ENCODE measurements around the gene SPAST.
"Not testable (repeated sequence)": the region's sequence is repeated elsewhere in the genome, so short reads cannot be mapped to it uniquely, and the experiment has no call there.

SPAST gene, protein sequence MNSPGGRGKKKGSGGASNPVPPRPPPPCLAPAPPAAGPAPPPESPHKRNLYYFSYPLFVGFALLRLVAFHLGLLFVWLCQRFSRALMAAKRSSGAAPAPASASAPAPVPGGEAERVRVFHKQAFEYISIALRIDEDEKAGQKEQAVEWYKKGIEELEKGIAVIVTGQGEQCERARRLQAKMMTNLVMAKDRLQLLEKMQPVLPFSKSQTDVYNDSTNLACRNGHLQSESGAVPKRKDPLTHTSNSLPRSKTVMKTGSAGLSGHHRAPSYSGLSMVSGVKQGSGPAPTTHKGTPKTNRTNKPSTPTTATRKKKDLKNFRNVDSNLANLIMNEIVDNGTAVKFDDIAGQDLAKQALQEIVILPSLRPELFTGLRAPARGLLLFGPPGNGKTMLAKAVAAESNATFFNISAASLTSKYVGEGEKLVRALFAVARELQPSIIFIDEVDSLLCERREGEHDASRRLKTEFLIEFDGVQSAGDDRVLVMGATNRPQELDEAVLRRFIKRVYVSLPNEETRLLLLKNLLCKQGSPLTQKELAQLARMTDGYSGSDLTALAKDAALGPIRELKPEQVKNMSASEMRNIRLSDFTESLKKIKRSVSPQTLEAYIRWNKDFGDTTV

DNA sequence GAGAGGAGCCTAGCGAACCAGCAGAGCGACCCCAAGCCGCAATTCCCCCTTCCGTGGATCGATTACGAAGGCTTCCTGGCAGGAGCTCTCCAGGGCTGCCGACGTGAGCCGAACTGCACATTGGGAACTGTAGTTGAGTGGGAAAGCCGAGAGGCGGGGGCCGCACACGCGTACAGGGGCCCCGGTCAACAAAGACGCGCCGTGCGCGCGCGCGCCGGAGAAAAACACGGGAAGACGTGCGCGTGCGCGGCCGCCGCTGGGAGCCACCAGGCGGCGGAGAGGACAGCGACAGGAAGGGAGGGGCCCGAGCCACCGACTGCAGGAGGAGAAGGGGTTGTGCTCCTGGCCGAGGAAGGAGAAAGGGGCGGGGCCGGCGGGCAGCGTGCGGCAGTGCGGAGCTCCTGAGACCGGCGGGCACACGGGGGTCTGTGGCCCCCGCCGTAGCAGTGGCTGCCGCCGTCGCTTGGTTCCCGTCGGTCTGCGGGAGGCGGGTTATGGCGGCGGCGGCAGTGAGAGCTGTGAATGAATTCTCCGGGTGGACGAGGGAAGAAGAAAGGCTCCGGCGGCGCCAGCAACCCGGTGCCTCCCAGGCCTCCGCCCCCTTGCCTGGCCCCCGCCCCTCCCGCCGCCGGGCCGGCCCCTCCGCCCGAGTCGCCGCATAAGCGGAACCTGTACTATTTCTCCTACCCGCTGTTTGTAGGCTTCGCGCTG lies at the start of gene SPAST:
TSS of gene SPAST (plus strand) at position 247 of the 711 bp plus-strand sequence. CDS start at position 523, 276 bp downstream.
- DNase-seq (ENCODE audit: low spot score): peak; percentile 98

DNA sequence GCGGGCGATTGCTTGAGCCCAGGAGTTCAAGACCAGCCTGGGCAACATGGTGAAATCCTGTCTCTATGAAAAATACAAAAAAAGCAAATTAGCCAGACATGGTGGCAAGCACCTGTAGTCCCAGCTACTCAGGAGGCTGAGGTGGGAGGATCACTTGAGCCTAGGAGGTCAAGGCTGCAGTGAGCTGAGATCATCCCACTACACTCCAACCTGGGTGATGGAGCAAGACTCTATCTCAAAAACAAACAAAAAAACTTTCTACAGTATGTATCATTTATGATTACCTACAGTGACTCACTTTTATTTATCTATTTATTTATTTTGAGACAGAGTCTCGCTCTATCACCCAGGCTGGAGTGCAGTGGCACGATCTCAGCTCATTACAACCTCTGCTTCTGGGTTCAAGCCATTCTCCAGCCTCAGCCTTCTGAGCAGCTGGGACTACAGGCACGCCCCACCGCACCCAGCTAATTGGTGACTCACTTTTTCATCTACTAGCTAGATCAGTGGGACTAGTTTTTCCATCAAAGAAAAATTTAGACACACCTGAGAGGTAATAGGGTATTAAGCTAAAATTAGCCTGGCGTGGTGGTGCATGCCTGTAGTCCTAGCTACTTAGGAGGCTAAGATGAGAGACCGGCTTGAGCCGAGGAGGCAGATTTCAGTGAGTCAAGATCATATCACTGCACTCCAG lies 44.4 kb upstream of the SPAST start:
- not testable (repeated sequence) for DNase-seq (ENCODE audit: low spot score)

DNA sequence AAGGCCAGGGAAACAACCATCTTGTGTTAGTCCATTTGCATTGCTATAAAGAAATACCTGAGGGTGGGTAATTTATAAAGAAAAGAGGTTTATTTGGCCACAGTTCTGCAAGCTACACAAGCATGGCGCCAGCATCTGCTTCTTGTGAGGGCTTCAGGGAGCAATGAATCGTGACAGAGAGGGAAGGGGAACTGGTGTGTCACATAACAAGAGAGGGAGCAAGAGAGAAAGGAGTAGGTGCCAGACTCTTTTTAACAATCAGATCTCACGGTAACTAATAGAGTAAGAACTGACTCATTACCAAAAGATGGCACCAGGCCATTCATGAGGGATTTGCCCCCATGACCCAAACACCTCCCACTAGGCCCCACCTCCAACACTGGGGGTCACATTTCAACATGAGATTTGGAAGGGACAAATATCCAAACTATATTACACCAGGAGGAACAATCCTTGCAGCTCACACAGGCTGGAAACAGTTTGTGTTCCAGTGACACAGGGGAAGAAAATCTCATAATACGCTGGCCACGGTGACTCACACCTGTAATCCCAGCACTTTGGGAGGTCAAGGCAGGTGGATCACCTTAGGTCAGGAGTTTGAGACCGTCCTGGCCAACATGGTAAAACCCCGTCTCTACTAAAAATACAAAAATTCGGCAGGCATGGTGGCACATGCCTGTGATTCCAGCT lies 29.0 kb upstream of the SPAST start:
- not testable (repeated sequence) for DNase-seq (ENCODE audit: low spot score)

DNA sequence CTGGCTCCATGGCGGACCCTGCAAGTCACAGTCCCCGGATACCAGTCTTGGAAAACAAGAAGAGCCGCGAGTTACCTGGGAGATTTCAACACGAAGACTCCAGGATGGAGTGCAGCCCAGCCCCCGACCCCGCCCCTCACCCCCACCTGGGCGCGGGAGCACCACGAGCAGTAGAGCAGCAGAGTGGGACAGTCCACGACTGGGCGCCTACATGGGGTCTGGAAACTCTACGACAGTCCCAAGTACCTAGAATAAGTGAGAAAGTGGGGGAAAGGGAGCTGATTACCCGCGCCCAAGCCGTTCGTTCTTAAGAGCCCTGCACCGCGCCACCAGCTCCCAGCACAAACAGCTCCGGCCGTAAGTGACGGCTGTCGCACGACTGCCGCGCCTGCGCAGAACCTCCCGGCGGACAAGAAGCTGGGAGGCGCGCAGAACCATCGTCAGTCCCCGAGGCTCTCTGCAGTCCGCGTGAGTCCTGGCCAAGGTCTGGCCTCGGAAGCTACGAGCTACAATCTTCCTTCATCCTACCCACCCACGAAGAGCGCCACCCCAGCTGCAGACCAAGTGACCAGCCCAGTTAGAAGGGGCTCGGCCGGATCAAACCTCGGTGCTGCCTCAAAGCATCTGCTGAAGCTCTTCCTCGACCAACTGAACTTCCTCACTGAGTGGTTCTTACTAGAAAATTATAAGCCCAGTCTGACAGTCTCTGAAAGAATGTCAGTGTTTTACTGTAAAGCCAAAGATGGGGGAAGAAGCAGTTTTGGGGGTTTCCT lies 23.7 kb upstream of the SPAST start, which contains the start of gene DPY30:
TSS of gene DPY30 (minus strand) at position 359 of the 773 bp plus-strand sequence. CDS start at position 10, 349 bp downstream.
- peak; percentile 92 for DNase-seq (ENCODE audit: low spot score)

DNA sequence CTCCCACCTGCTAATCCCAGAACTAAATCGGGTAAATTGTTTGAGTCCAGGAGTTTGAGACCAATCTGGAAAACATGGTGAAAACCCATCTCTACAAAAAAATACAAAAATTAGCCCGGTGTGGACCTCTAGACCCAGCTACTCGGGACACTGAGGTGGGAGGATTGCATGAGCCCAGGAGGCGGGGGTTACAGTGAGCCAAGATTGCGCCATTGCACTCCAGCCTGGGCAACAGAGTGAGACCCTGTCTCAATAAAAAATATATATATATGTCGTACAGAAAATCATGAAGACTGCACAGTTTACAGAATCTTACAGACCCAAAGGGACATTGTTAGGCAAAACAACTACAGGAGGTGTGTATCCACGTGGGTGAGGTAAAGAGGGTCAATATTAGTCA lies 19.8 kb upstream of the SPAST start:
- DNase-seq (ENCODE audit: low spot score): no peak

DNA sequence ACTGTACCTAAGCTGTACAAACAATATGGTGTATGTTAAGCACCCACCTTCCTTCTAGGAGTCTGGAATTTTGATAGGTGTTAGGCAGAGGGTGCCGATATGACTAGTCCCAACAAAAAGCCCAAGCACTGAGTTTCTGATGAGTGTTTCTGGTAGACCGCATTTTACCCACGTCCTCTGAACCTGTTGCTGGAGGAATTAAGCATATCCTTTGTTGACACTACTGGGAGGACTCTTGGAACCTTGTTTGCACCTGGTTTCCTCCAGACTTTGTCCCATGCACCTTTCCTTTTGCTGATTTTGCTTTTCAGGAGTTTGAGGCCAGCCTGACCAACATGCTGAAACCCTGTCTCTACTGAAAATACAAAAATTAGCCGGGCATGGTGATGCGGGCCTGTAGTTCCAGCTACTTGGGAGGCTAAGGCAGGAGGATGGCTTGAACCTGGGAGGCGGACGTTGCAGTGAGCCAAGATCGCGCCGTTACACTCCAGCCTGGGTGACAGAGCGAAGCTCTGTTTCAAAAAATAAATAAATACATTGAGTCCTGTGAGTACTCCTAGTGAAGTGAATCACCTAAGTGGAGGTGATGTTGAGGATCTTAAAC lies 11.4 kb upstream of the SPAST start:
- DNase-seq (ENCODE audit: low spot score): no peak

DNA sequence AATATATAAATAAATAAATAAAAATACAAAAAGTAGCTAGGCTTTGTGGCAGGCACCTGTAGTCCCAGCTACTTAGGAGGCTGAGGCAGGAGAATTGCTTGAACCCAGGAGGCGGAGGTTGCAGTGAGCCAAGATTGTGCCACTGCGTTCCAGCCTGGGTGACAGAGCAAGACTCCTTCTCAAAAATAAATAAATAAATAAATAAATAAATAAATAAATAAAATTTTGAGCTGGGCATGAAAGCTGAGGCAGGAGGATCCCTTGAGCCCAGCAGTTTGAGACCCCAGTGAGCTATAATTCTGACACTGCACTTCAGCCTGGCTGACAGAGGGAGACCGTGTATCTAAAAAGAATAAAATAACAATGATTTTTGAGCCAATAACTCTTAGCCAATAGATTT lies 8.8 kb upstream of the SPAST start:
- not testable (repeated sequence) for DNase-seq (ENCODE audit: low spot score)

DNA sequence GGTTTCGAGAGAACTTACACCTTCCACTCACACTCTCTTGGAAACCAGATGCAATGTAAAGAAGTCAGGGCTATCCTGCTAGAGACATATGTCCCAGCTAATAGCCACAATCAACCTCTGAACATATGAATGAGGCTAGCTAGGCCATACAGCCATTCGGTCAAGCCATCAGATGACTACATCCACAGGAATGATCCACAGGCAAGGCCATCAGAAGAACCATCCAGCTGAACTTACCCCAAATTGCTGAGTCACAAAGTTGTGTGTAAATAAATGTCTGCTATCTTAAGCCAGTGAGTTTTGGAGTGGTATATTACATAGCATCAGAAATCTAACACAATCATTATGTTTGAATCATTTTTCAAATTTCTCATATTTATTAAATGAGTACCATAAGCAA lies 5.2 kb upstream of the SPAST start:
- no peak for DNase-seq (ENCODE audit: low spot score)

DNA sequence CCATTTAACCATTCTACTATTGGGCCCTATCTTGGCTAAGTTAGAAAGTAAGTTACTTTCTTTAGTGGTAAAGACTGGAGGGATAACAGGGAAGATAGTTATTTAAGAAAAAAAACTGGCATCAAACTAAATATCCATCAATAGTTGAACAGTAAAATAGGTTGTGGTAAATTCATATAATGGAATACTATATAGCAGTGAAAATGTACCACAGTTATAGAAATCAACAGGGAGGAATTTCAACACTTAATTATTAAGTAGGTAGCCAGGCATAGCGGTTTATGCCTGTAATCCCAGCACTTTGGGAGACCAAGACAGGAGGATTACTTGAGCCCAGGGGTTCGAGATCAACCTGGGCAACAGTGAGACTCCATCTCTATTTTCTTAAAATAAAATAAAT lies 3.1 kb upstream of the SPAST start:
- DNase-seq (ENCODE audit: low spot score): no peak

DNA sequence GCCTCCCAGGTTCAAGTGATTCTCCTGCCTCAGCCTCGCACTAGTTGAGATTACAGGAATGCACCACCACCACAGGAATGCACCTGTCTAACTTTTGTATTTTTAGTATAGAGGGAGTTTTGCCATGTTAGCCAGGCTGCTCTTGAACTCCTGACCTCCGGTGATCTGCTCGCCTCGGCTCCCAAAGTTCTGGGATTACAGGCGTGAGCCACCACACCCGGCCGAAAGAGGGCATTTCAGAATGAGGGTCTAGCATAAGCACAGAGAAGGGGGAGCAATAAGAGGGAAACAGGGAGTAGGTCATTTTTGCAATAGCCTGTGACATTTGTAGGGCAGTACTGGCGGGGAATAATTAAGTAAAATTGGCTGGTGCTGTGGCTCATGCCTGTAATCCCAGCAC lies 1.9 kb upstream of the SPAST start:
- DNase-seq (ENCODE audit: low spot score): no peak

DNA sequence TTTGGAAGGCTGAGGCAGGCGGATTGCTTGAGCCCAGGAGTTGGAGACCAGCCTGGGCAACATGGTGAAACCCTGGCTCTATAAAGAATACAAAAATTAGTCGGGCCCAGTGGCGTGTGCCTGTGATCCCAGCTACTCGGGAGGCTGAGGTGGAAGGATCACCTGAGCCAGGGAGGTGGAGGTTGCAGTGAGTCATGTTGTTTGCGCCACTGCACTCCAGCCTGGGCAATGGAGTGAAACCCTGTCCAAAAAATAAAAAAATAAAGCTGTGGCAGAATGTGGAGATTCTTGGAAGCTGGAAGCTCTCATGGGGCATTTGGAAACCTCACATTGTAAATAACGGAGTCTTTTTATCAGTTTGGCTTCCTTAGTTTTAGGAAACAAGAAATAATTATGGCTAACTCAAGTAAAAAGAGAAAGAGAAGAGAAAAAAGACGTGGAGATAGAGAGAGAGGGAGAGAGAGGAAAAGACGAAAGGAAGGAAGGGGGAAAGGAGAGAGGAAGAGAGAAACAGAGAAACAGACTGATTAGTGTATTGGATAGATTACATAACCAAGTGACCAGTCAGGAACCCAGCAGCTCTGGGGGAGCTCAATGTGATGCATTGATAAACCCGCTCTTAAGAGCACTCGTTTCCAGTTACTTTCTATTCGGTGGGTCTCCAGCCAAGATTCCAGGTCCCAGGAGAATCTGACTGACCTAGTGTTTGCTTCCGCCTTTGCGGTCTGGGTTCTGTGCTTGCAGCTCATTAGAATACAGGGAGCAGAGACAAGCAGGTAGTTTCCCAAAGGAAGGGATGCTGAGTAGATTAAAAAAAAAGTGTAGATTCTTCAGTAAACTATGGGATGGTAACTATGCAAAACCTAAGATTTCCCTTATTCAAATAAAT lies 1.1 kb upstream of the SPAST start:
- peak; percentile 29 for DNase-seq (ENCODE audit: low spot score)

DNA sequence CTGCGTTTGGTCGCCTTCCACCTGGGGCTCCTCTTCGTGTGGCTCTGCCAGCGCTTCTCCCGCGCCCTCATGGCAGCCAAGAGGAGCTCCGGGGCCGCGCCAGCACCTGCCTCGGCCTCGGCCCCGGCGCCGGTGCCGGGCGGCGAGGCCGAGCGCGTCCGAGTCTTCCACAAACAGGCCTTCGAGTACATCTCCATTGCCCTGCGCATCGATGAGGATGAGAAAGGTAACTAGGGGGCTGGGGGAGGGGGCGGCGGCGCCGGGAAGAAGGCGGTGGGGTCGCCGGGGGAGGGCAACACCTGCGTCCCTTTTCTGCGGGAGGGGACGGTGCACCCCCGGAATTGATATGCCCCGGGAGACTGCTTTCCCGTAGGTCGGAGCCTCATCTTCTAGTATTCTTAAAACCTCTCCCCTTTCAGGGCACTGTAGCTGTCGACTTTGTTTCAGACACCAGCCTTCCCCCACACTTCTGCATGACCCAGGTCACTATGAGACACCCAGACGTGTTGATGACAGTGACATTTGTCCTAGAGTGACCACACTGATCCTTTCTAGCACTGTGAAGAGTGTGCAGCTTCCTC lies 755 bp downstream of the SPAST start:
- DNase-seq (ENCODE audit: low spot score): no peak

DNA sequence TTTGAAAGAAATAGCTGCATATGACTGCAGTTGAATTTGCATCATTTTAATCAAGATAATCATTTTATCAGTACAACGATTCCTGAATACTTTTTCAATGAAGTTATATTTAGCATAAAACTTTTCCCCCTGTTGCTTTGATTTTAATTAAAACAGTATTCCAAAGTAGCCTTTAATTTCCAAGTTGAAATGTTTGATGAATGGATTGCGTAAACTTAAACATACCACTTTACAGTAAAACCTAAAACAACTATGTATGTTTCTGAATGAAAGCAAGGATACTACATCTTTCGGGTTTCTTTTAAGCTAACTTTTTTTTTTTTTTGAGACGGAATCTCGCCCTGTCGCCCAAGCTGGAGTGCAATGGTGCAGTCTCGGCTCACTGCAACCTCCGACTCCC lies 1.4 kb downstream of the SPAST start:
- no peak for DNase-seq (ENCODE audit: low spot score)

DNA sequence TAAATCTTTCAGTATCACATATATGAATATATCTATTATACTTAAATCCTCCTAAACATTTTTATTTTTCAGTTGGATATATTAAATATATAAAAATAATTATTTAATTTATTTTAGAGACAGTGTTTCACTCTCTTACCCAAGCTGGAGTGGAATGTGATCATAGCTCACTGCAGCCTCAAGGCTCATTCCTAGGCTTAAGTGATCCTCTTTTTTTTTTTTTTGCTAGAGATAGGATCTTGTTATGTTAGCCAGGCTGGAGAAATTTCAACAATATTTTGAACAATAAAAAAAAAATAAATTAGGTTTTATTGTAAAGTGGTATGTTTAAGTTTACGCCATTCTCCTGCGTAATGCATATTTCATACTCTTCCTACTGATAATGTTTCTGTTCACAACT lies 4.2 kb downstream of the SPAST start:
- no peak for DNase-seq (ENCODE audit: low spot score)

DNA sequence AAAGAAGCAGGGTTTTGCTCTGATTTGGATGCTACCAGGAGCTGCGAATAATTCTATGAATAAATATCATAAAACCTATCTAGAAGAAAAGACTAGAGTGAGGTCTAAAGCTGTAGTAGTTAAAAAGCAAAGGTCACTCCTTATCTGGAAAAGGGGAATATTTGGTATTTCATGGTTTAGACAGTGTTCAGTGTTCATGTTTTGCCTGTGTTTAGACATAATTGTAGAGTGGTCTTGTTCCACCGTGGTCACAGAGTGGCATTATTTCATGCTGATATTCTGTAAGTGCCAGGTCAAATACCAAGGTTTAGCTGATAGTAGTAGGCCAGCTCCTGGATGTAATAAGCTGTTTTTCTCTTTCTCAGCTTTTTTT lies 10.8 kb downstream of the SPAST start:
- DNase-seq (ENCODE audit: low spot score): no peak

DNA sequence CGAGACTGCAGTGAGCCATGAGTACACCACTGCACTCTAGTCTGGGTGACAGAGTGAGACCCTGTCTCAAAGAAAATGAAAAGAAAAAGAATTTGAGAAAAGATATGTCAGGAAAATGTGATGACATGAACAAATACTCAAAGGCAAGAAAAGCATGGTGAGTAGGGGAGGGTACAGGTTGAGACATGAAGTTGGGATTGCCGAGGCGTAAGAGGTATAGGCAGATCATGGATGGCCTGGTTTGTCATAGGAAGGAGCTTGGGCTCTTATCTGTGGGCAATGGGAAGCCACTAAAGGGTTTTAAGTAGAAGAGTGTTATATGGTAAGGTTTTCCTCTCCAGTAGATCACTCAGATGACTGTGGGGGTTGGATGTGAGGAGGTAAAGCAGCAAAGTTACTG lies 32.3 kb downstream of the SPAST start:
- no peak for DNase-seq (ENCODE audit: low spot score)

DNA sequence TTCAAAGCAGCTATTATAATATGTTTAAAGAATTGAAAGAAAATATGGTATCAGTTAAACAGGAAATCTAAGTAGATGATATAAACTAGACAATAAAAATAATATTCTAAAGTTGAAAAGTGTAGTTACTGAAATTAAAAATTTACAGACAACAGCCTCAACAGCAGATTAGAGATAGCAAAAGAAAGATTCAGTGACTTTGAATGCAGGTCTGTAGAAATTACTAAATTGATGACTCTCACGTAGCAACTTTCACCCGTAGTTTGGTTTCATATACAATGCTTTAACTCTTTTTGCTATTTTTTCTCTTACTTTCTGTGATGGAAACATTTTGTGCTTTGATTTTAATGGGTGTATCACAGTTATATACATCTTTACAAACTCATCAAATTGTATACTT lies 44.8 kb downstream of the SPAST start:
- DNase-seq (ENCODE audit: low spot score): no peak

DNA sequence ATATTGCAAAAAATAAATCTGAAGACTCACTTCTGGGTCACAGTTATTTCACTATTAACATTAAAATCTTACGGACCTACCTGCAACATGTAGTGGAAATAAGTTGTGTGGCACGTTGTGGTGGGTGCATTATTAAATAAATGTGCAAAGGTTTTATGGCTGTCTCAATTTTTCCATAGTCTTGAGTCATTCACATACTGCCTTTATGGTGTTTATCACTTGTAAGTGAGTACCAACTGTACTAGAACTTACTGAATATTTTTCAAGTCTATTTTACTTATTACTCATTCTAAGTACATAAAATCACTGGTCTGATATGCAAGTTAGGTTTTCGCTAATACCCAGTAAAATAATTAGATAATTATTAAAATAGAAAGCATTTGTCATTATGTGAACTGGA lies 54.7 kb downstream of the SPAST start:
- DNase-seq (ENCODE audit: low spot score): no peak

DNA sequence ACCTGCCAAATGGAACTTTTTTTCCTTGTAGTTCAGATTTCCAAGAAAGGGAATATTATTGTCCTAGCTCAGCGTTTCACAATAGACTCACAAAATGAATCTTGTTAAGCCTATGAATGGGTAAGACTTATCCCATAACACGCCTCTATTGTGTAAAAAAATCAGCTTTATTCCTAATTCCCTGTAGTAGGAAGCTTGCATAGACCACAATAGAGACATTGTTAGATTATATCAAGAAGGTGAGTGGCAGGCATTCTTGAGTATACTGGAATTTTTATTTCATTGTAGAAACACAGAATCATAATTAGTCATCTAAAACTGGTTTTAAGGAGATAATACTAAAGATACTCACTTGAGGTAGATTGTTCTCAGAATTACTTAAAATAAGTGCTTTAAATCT lies 55.8 kb downstream of the SPAST start:
- no peak for DNase-seq (ENCODE audit: low spot score)

Measured in iPS-NIHi11 (cell line).